Effector memory CD8-positive, alpha-beta T cell (primary cell): ENCODE results near the gene DNAJC6.

Experiments
- ATAC-seq: fragments of 150-1000 bp; cut with Tn5 transposase; replicated peaks from 2 replicates; pipeline ENCODE4 v1.10.0; 2021; ENCODE audit warnings: mild to moderate bottlenecking, moderate library complexity
- DNase-seq, 3 experiments: peaks; one replicate each; pipeline ENCODE4 v3.0.0; 2021
- H3K27ac Mint-ChIP-seq, 2 donors: one replicate each; pipeline ENCODE4 v1.8.0; 2022; ENCODE audit warnings: mild to moderate bottlenecking in 2 of 2, mixed read lengths in 2 of 2, moderate library complexity in 2 of 2
- H3K27me3 Mint-ChIP-seq, 2 donors: one replicate each; pipeline ENCODE4 v1.8.0; 2022; ENCODE audit warnings: mixed read lengths in 2 of 2
- H3K36me3 Mint-ChIP-seq: one replicate; pipeline ENCODE4 v1.8.0; 2022; ENCODE audit warnings: mild to moderate bottlenecking, moderate library complexity, mixed read lengths; ENCODE audit not compliant: insufficient read depth
- H3K4me1 Mint-ChIP-seq, 2 donors: one replicate each; pipeline ENCODE4 v1.8.0; 2022; ENCODE audit warnings: low read depth in 2 of 2, mixed read lengths in 2 of 2
- H3K4me3 Mint-ChIP-seq, 2 donors: one replicate each; pipeline ENCODE4 v1.8.0; 2022; ENCODE audit warnings: mild to moderate bottlenecking in 2 of 2, mixed read lengths in 2 of 2, moderate library complexity in 2 of 2
- H3K9me3 Mint-ChIP-seq, 2 donors: one replicate each; pipeline ENCODE4 v1.8.0; 2022; ENCODE audit warnings: mixed read lengths in 2 of 2

The DNAJC6 gene

DNA sequence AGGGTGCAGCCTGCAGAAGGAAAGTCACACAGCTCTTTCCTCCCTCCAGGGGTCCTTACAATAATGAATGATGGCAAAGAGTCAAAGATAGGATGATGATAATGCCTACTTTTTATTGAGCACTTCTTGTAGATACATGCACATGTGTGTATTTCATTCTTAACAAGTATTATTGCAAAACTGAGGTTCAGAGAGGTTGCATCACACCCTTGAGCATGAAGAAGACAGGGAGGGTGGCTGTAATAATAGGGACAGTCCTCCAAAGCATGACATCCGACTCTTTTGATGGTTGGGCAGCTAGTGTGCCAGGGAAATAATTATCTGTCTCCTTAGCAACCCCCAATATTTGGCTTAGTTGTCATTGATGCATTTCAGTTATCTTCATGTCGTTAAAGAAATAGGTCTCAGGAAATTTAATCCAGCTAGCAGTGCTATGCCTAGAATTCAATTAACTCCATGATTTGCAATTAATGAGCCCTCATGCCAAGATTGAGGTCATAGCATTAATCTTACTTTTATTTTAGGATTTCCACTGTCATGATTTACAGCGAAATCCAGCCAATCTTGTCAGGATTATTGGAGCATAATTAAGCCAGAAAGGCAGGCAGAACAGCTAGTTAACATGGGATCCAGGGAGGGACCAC, 35.0 kb downstream of the DNAJC6 start:
- Mint-ChIP-seq H3K4me1 (peaks cover 0 to 4% of the 10 kb centered on the region in 2 donors), H3K9me3 (no peaks in the 10 kb centered on the region), H3K27ac (no peak overlapping the region), H3K4me3 (no peak overlapping the region), H3K36me3 (no peaks in the 10 kb centered on the region), H3K27me3 (no peaks in the 10 kb centered on the region)
- ATAC-seq (no peak), DNase-seq (no peak)

- Mint-ChIP-seq H3K36me3 (no peaks in the 10 kb centered on the region), H3K9me3 (no peaks in the 10 kb centered on the region), H3K27me3 (no peaks in the 10 kb centered on the region), H3K4me1 (no peaks in the 10 kb centered on the region), H3K27ac (no peak overlapping the region), H3K4me3 (no peak overlapping the region)
- DNase-seq (no peak), ATAC-seq (no peak)
These were observed 36.8 kb downstream of the DNAJC6 start for GRCh38 chr1:65346190-65346589.

- Mint-ChIP-seq H3K36me3 (no peaks in the 10 kb centered on the region), H3K4me1 (no peaks in the 10 kb centered on the region), H3K4me3 (no peak overlapping the region), H3K9me3 (no peaks in the 10 kb centered on the region), H3K27ac (no peak overlapping the region), H3K27me3 (no peaks in the 10 kb centered on the region)
- no peak for DNase-seq
- ATAC-seq: no peak
These were observed 45.8 kb downstream of the DNAJC6 start for GRCh38 chr1:65355031-65355712.

GRCh38 chr1:65357291-65357960, 48.1 kb downstream of the DNAJC6 start:
- Mint-ChIP-seq H3K4me3 (no peak overlapping the region), H3K36me3 (no peaks in the 10 kb centered on the region), H3K9me3 (no peaks in the 10 kb centered on the region), H3K4me1 (no peaks in the 10 kb centered on the region), H3K27me3 (no peaks in the 10 kb centered on the region), H3K27ac (no peak overlapping the region)
- ATAC-seq (no peak), DNase-seq (no peak)

DNA sequence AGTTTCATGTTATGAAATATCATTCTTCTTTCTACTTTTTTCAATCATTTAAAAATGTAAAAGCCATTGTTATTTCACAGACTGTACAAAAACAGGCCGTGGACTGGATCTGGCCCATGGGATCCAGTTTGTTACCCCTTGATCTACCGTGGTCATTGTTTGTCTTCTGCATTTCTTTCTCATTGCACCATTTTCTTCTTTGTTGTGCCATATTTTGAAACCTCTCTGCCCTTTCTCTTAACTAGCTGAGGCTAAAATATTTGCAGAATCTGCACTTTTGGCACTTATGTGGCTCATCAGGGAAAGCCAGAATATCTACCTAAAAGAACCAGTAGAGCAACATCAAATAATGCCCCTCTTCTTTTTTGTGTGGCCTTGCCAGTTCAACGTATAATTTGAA, 50.5 kb downstream of the DNAJC6 start:
- no peaks in the 10 kb centered on the region for H3K36me3 Mint-ChIP-seq
- ATAC-seq (no peak), DNase-seq (no peak)
- no peak overlapping the region for H3K27ac Mint-ChIP-seq
- H3K27me3 Mint-ChIP-seq: no peaks in the 10 kb centered on the region
- no peaks in the 10 kb centered on the region for H3K4me1 Mint-ChIP-seq
- H3K9me3 Mint-ChIP-seq: no peaks in the 10 kb centered on the region
- no peak overlapping the region for H3K4me3 Mint-ChIP-seq

DNA sequence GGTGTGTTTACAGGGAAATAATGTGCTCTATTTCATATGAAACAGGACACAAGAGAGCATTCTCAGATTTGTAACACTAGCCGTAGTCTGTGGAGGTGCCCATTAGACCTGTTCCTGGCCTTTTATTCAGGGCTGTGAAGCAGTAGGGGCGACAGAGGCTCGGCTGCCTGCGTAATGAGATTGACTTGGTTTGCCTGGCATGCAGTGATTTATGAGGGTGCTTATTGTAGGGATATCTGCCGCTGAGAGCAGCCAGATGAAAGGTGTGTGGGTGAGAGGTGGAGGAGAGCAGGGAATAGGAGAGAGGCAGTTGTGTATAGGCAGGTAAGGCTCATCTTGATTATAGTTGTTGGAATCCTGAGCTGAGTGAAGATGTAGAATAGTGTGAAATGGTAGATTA, 51.3 kb downstream of the DNAJC6 start:
- Mint-ChIP-seq H3K9me3 (no peaks in the 10 kb centered on the region), H3K4me1 (no peaks in the 10 kb centered on the region), H3K36me3 (no peaks in the 10 kb centered on the region), H3K27me3 (no peaks in the 10 kb centered on the region), H3K4me3 (no peak overlapping the region), H3K27ac (no peak overlapping the region)
- no peak for ATAC-seq
- no peak for DNase-seq

DNA sequence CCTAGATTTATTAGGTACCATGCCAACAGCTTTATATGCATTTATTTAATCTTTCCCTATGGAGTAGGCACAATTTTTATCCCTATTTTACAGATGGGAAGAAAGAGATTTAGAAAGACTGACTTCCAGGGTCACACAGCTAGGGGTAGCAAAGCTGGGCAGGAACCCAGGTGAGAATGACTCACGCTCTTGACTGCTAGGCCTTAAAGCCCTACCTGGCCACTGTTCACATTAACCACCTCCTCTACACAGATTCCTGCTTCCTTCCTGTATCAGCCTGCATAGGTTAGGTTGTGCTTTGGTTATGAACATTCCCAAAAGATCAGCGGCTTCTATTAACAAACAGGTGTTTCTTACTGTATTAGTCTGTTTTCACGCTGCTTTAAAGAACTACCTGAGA, 53.2 kb downstream of the DNAJC6 start:
- Mint-ChIP-seq H3K27ac (no peak overlapping the region), H3K4me3 (no peak overlapping the region), H3K36me3 (no peaks in the 10 kb centered on the region), H3K4me1 (no peaks in the 10 kb centered on the region), H3K27me3 (no peaks in the 10 kb centered on the region), H3K9me3 (no peaks in the 10 kb centered on the region)
- DNase-seq (no peak), ATAC-seq (no peak)

DNA sequence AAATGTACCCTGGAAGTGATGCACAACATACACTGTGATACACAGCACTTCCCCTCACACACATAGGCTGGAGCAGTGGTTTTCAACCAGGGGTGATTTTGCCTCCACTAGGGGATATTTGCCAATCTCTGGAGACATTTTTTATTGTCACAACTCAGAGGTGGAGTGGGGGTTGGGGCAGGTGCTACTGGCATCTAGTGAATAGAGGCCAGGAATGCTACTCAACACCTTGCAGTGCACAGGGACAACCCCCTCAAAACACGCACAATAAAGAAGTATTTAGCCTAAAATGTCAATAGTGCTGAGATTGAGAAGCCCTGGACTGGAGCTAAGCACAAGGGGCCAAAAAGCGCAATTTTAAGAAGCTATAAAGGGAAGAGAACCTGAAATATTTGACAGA, 54.1 kb downstream of the DNAJC6 start:
- DNase-seq (no peak), ATAC-seq (no peak)
- Mint-ChIP-seq H3K4me3 (no peak overlapping the region), H3K27me3 (no peaks in the 10 kb centered on the region), H3K9me3 (no peaks in the 10 kb centered on the region), H3K4me1 (no peaks in the 10 kb centered on the region), H3K36me3 (no peaks in the 10 kb centered on the region), H3K27ac (no peak overlapping the region)

DNA sequence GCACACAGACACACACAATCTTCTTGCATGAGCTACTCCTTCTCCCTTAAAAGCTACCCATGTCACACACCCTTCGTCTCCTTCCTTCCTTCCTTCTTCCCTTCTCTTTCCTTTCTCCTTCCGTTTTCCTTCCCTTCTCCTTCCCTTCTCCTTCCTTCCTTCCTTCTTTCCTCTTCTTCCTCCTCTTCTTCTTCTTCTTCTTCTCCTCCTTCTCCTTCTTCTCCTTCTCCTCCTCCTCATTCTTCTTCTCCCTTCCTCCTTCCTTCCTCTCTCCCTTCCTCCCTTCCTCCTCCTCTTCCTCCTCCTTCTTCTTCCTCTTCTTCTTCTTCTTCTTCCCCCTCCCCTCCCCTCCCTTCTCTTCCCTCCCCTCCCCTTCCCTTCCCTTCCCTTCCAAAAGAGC, 59.1 kb downstream of the DNAJC6 start:
- no peaks in the 10 kb centered on the region for H3K36me3 Mint-ChIP-seq
- H3K4me1 Mint-ChIP-seq: no peaks in the 10 kb centered on the region
- no peaks in the 10 kb centered on the region for H3K27me3 Mint-ChIP-seq
- no peak for DNase-seq
- ATAC-seq: no peak
- H3K9me3 Mint-ChIP-seq: no peaks in the 10 kb centered on the region
- H3K27ac Mint-ChIP-seq: no peak overlapping the region
- H3K4me3 Mint-ChIP-seq: no peak overlapping the region

- Mint-ChIP-seq H3K4me1 (no peaks in the 10 kb centered on the region), H3K4me3 (no peak overlapping the region), H3K27me3 (no peaks in the 10 kb centered on the region), H3K27ac (no peak overlapping the region), H3K36me3 (no peaks in the 10 kb centered on the region), H3K9me3 (no peaks in the 10 kb centered on the region)
- DNase-seq (no peak), ATAC-seq (no peak)
These were observed 62.2 kb downstream of the DNAJC6 start for GRCh38 chr1:65371544-65371943.

DNA sequence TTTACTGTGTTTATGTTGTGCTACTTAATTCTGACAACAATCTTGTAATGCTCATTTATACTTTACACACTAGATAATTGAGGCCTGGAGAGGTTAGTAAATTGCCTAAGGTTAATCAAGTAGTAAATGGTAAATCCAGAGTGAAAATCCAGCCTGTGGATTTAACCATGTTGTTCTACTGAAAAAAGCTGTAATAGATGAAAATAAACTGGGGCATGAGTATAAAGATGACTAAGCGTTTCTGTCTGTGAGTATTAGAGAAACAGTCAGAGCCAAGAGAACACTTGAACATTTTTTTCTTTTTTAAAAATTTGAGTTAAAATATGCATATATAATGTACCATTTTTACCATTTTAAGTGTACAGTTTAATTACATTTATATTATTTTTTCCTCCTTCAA, 63.2 kb downstream of the DNAJC6 start:
- H3K36me3 Mint-ChIP-seq: no peaks in the 10 kb centered on the region
- H3K27ac Mint-ChIP-seq: no peak overlapping the region
- H3K4me3 Mint-ChIP-seq: no peak overlapping the region
- DNase-seq: no peak
- no peaks in the 10 kb centered on the region for H3K9me3 Mint-ChIP-seq
- ATAC-seq: no peak
- peaks cover 0 to 2% of the 10 kb centered on the region in 2 donors for H3K27me3 Mint-ChIP-seq
- no peaks in the 10 kb centered on the region for H3K4me1 Mint-ChIP-seq

DNA sequence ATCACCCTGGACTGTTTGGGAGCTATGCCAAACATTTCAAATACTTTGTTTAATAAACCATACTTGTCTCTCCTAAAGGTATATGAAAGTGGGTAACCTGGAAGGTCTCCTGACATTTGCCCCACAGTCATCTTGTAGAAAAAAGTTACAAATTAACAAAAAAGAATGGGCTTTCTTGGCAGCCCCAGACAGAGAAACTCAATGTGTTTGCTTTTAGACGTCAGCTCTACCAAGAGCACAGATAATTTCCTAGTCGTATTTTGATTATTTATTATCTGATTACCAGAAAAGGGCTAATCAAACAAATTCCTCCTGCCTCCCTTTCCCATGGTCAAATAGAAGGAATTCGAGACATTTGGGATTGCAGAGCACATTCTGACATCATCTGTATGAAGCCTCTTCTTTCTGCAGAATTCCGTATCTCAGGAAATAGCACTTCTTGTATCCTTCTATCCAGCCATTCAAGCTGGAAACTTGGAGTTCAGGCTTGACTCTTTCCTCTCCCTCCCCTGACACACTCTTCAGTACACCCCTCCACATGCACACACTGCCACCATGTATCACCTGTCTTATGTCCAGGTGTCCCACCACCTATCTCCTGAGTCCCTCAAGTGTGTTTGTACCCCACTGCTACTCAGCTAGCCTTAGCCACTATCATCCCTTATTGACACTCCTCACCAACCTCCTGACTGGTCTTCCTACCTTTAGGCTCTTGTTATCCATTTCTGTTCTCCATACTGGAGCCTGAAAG, 68.3 kb downstream of the DNAJC6 start:
- Mint-ChIP-seq H3K9me3 (no peaks in the 10 kb centered on the region), H3K36me3 (no peaks in the 10 kb centered on the region), H3K4me1 (no peaks in the 10 kb centered on the region), H3K27me3 (peaks cover 0 to 10% of the 10 kb centered on the region in 2 donors), H3K27ac (no peak overlapping the region), H3K4me3 (no peak overlapping the region)
- DNase-seq (no peak), ATAC-seq (no peak)

DNA sequence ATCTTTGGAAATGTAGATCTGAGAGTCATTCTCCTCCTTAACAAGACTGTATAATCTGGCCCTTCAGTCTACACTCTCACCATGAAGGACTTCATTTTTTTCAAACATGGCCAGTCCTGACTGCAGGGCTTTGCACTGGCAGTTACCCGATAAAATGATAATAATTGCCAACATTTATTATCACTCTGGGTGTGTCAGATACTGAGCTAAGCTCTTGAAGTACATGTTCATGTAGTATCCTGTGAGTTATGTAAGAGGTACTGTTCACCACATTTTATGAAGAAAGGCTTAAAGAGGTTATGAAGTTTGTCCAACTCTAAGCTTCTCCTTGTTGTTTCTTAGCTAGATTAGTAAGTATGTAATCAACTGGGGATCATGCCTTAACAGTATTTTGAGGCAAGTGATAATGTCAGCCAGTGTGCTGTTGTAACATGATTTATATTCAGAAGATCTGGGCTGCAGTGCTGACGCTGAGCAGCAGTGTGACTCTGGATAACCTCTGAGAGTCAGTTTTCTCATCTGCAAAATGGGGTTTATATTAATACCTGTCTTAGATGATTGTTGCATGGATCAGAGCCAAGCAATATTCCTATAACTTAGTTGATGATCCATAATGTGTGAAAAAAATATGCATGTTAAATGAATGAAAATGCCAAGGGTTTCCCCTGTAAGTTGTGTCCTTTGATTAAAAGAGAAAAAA, 69.1 kb downstream of the DNAJC6 start:
- H3K4me1 Mint-ChIP-seq: no peaks in the 10 kb centered on the region
- no peak for DNase-seq
- H3K27ac Mint-ChIP-seq: no peak overlapping the region
- H3K36me3 Mint-ChIP-seq: no peaks in the 10 kb centered on the region
- H3K27me3 Mint-ChIP-seq: peaks cover 0 to 10% of the 10 kb centered on the region in 2 donors
- no peaks in the 10 kb centered on the region for H3K9me3 Mint-ChIP-seq
- no peak for ATAC-seq
- no peak overlapping the region for H3K4me3 Mint-ChIP-seq
